Central memory CD4-positive, alpha-beta T cell (primary cell): ENCODE measurements around the gene OR1A1.
"Not testable (repeated sequence)": the region's sequence is repeated elsewhere in the genome, so short reads cannot be mapped to it uniquely, and the experiment has no call there.

Experiments used
- DNase-seq: peaks from one replicate; pipeline ENCODE4 v3.0.0; 2022
- total RNA-seq, 3 experiments: gene quantifications; one replicate each; lab custom pipeline; 2026; lab: John Stamatoyannopoulos, UW

OR1A1 gene
- total RNA-seq: 0 to 0.19 (median 0) reads per million in 3 experiments

GRCh38 chr17:3207367-3207766 is at the start of gene OR1A1:
OR1A1 (plus strand) TSS chr17:3207667; CDS start chr17:3215621, 7,954 bp downstream.
- DNase-seq: no peak

- no peak for DNase-seq
Measured at GRCh38 chr17:3167574-3167973, 39.9 kb upstream of the OR1A1 start.

GRCh38 chr17:3189961-3190360 is 17.5 kb upstream of the OR1A1 start:
- DNase-seq: no peak

GRCh38 chr17:3197219-3197618 is 10.2 kb upstream of the OR1A1 start, which contains the start of gene OR1A2:
OR1A2 (plus strand) TSS chr17:3197519; CDS start chr17:3197519, 0 bp downstream.
- no peak for DNase-seq

- no peak for DNase-seq
Measured at GRCh38 chr17:3208484-3208883, 1.0 kb downstream of the OR1A1 start.

- no peak for DNase-seq
Measured at GRCh38 chr17:3213001-3213400, 5.5 kb downstream of the OR1A1 start.

GRCh38 chr17:3213587-3213986 is 6.1 kb downstream of the OR1A1 start:
- DNase-seq: no peak

- DNase-seq: not testable (repeated sequence)
Measured at GRCh38 chr17:3219978-3220377, 12.5 kb downstream of the OR1A1 start.

GRCh38 chr17:3221850-3222249 is 14.4 kb downstream of the OR1A1 start:
- DNase-seq: no peak

GRCh38 chr17:3222505-3222904 is 15.0 kb downstream of the OR1A1 start:
- no peak for DNase-seq

GRCh38 chr17:3224721-3225352 is 17.4 kb downstream of the OR1A1 start:
- DNase-seq: not testable (repeated sequence)

GRCh38 chr17:3232300-3232699 is 24.8 kb downstream of the OR1A1 start:
- DNase-seq: not testable (repeated sequence)

GRCh38 chr17:3238685-3239084 is 31.2 kb downstream of the OR1A1 start:
- DNase-seq: not testable (repeated sequence)

- DNase-seq: not testable (repeated sequence)
Measured at GRCh38 chr17:3241044-3241443, 33.6 kb downstream of the OR1A1 start.

GRCh38 chr17:3244841-3245240 is 37.4 kb downstream of the OR1A1 start:
- DNase-seq: not testable (repeated sequence)

- not testable (repeated sequence) for DNase-seq
Measured at GRCh38 chr17:3249013-3249412, 41.5 kb downstream of the OR1A1 start.

GRCh38 chr17:3256575-3256974 is 49.1 kb downstream of the OR1A1 start:
- DNase-seq: no peak

- DNase-seq: no peak
Measured at GRCh38 chr17:3260163-3260562, 52.7 kb downstream of the OR1A1 start.

GRCh38 chr17:3260600-3260999 is 53.1 kb downstream of the OR1A1 start:
- no peak for DNase-seq
